GM06990 (cell line): ENCODE results near the gene KCND2.

ENCODE experiments used
- DNase-seq: peaks from one replicate; pipeline ENCODE4 v3.0.0-alpha.2; 2011; ENCODE audit not compliant: insufficient read length; ENCODE audit errors: extremely low read depth
- H3K27me3 ChIP-seq: replicated peaks from 2 replicates; pipeline ENCODE4 v1.6.0; 2011; ENCODE audit warnings: low read length; ENCODE audit not compliant: control insufficient read depth, insufficient read depth
- H3K36me3 ChIP-seq: 2 replicates; pipeline ENCODE4 v1.5.1; 2011; ENCODE audit warnings: low read length; ENCODE audit not compliant: control insufficient read depth, insufficient read depth
- H3K4me3 ChIP-seq: replicated peaks from 2 replicates; pipeline ENCODE4 v1.5.1; 2011; ENCODE audit warnings: low read depth, mild to moderate bottlenecking, control low read depth, low read length
- CTCF ChIP-seq: IDR thresholded peaks from 2 replicates; pipeline ENCODE4 v1.5.1; 2011; ENCODE audit warnings: low read length, control low read depth, mild to moderate bottlenecking, inconsistent platforms; ENCODE audit not compliant: insufficient read depth, poor library complexity, severe bottlenecking

Gene KCND2

DNA sequence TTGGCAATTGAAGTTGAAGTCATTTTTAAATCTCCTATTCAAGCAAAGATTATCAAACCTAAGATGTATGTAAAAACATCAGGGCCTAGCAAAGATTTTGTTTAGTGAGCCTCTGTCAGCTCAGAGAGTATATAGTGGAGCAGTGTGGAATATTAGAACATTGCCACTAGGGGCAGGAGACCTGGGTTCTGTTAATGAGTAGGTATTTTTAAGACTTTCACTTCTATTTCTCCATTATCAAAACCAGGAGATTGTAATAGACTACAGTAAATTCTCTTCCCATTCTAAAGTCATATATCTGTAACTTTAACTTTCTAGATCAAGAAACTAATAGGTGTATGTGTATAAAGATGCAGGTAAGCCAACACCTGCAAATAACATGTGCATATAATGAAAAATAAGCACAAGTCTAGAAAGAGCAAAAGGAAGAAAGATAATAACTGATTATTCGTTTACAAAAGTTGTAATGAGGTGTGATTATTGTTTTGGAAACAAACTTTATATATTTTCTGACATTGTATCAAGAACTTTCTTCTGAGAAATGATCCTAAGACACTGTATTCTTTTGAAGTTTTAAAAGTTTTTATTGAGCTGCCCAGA is 64.4 kb downstream of the KCND2 start:
- Histone ChIP-seq H3K4me3 (no peak overlapping the region), H3K27me3 (no peaks in the 10 kb centered on the region), H3K36me3 (no peaks in the 10 kb centered on the region)
- DNase-seq = no peak
- TF ChIP-seq CTCF = peak; percentile 62

DNA sequence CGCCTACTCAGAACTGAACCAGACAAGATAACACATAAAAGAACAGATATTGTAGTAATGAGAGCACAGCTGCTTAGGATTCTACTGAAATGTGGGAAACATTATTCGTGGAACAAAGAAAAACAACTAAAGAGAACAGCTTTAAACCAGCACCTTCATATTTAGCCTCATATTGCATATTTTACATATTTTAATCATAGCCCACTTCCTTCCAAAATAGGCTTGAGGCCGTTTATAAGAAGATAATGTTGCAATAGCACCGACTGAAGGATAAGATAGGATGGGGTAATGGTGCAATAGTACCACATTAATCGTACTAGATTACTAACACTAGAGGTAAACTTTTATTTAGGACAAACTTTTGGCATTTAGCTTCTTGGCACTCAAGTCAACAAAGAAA is 71.3 kb downstream of the KCND2 start:
- TF ChIP-seq CTCF = no peak
- H3K27me3 ChIP-seq = no peaks in the 10 kb centered on the region
- no peak for DNase-seq
- no peaks in the 10 kb centered on the region for H3K36me3 ChIP-seq
- H3K4me3 ChIP-seq = no peak overlapping the region

- no peak for DNase-seq
- Histone ChIP-seq H3K27me3 (no peaks in the 10 kb centered on the region), H3K36me3 (no peaks in the 10 kb centered on the region), H3K4me3 (no peak overlapping the region)
- TF ChIP-seq CTCF = no peak
Observed at GRCh38 chr7:120353171-120353570, 80.2 kb downstream of the KCND2 start.

GRCh38 chr7:120360918-120361317 is 87.9 kb downstream of the KCND2 start:
- H3K27me3 ChIP-seq = no peaks in the 10 kb centered on the region
- H3K36me3 ChIP-seq = no peaks in the 10 kb centered on the region
- DNase-seq = peak; percentile 44
- TF ChIP-seq CTCF = no peak
- H3K4me3 ChIP-seq = no peak overlapping the region

GRCh38 chr7:120363414-120363813 is 90.4 kb downstream of the KCND2 start:
- no peaks in the 10 kb centered on the region for H3K27me3 ChIP-seq
- H3K36me3 ChIP-seq = no peaks in the 10 kb centered on the region
- TF ChIP-seq CTCF = no peak
- no peak overlapping the region for H3K4me3 ChIP-seq
- DNase-seq = no peak

DNA sequence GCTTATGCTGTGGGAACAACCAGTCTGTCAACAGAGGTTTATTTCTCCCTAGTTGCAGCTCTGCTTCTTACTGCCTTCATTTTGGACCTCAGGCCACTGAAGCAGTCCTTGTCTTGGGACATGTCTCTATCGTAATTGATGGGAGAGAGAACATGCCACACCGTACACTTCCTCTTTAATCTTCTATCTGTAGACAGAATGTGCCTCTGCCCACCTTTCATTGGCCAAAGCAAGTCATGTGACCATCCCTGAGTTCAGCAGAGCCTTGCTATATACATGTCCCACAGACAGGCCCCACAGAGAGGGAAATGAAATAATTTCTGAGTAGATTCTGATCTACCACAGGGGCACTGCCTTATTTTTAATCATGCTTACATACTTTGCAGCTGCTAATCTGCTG is 98.0 kb downstream of the KCND2 start:
- no peaks in the 10 kb centered on the region for H3K36me3 ChIP-seq
- no peak overlapping the region for H3K4me3 ChIP-seq
- no peak for TF ChIP-seq CTCF
- no peaks in the 10 kb centered on the region for H3K27me3 ChIP-seq
- peak; percentile 10 for DNase-seq
